Measurements from ENCODE around the gene CLP1. TPM values are rescaled to one million over a fixed set of nuclear protein-coding genes. Genes with fewer than 3 reads are reported as not detected.

The CLP1 gene
- polyA plus RNA-seq, 1 donor (not counting 4 experiments of a cell fraction or from before 2014, with no cell fraction given) = 25.0 TPM

GRCh38 chr11:57626895-57627294, 30.7 kb upstream of the CLP1 start:
- FAIRE-seq (no peak), DNase-seq (ENCODE audit: low read depth, low spot score) (no peak)
- H3K9me3 ChIP-seq (ENCODE audit: control insufficient read depth, low read depth, low read length) = no peaks in the 10 kb centered on the region
- dilution Hi-C loops (cut with MboI; ENCODE audit: extremely low pct_ligation_motif_present, low sequenced_read_pairs) = no loop called here
- H3K27me3 ChIP-seq (ENCODE audit: control insufficient read depth, extremely low read depth, insufficient read depth, low read length) = no peaks in the 10 kb centered on the region
- no peaks in the 10 kb centered on the region for H3K79me2 ChIP-seq (ENCODE audit: control insufficient read depth, insufficient read depth, low read length)
- no peak overlapping the region for H3K4me2 ChIP-seq (ENCODE audit: control insufficient read depth, extremely low read depth, insufficient read depth, low read depth, low read length)
- TF ChIP-seq EZH2 (IDR thresholded peaks at IDR 0.05; ENCODE audit: low read length) (no peak), CTCF (optimal IDR thresholded peaks at IDR 0.05 in 1 of 3, IDR thresholded peaks at IDR 0.05 in 1 of 3, conservative IDR thresholded peaks at IDR 0.05 in 1 of 3; ENCODE audit: extremely low read depth in 1 of 3, insufficient read depth in 2 of 3, low read length in 3 of 3) (no peak)
- H3K27ac ChIP-seq (ENCODE audit: control insufficient read depth, insufficient read depth, low read length) = no peak overlapping the region
- no peaks in the 10 kb centered on the region for H3K9me1 ChIP-seq (ENCODE audit: control insufficient read depth, extremely low read depth, insufficient read depth, low read length)
- H3K4me3 ChIP-seq (ENCODE audit: control insufficient read depth in 2 of 3, extremely low read depth in 1 of 3, insufficient read depth in 2 of 3, low read depth in 1 of 3, low read length in 3 of 3) = no peak overlapping the region
- no peaks in the 10 kb centered on the region for H3K4me1 ChIP-seq (ENCODE audit: control insufficient read depth, extremely low read depth, insufficient read depth, low read length)
- H4K20me1 ChIP-seq (ENCODE audit: control insufficient read depth, extremely low read depth, insufficient read depth, low read length) = no peaks in the 10 kb centered on the region
- no peak overlapping the region for H2AFZ ChIP-seq (ENCODE audit: control insufficient read depth, low read length)
- no peak overlapping the region for H3K9ac ChIP-seq (ENCODE audit: control insufficient read depth, extremely low read depth, insufficient read depth, low read length)
- H3K36me3 ChIP-seq (ENCODE audit: control insufficient read depth in 2 of 2, extremely low read depth in 1 of 2, insufficient read depth in 2 of 2, low read length in 2 of 2) = no peaks in the 10 kb centered on the region

- no peaks in the 10 kb centered on the region for H4K20me1 ChIP-seq (ENCODE audit: control insufficient read depth, extremely low read depth, insufficient read depth, low read length)
- H3K4me1 ChIP-seq (ENCODE audit: control insufficient read depth, extremely low read depth, insufficient read depth, low read length) = peaks cover 19% of the 10 kb centered on the region
- no peaks in the 10 kb centered on the region for H3K79me2 ChIP-seq (ENCODE audit: control insufficient read depth, insufficient read depth, low read length)
- no peaks in the 10 kb centered on the region for H3K36me3 ChIP-seq (ENCODE audit: control insufficient read depth in 2 of 2, extremely low read depth in 1 of 2, insufficient read depth in 2 of 2, low read length in 2 of 2)
- no peak overlapping the region for H3K9ac ChIP-seq (ENCODE audit: control insufficient read depth, extremely low read depth, insufficient read depth, low read length)
- H3K9me1 ChIP-seq (ENCODE audit: control insufficient read depth, extremely low read depth, insufficient read depth, low read length) = no peaks in the 10 kb centered on the region
- no peak overlapping the region for H3K4me3 ChIP-seq (ENCODE audit: control insufficient read depth in 2 of 3, extremely low read depth in 1 of 3, insufficient read depth in 2 of 3, low read depth in 1 of 3, low read length in 3 of 3)
- H3K9me3 ChIP-seq (ENCODE audit: control insufficient read depth, low read depth, low read length) = no peaks in the 10 kb centered on the region
- H3K27ac ChIP-seq (ENCODE audit: control insufficient read depth, insufficient read depth, low read length) = no peak overlapping the region
- dilution Hi-C loops (cut with MboI; ENCODE audit: extremely low pct_ligation_motif_present, low sequenced_read_pairs) = no loop called here
- H3K27me3 ChIP-seq (ENCODE audit: control insufficient read depth, extremely low read depth, insufficient read depth, low read length) = no peaks in the 10 kb centered on the region
- TF ChIP-seq CTCF (optimal IDR thresholded peaks at IDR 0.05 in 1 of 3, IDR thresholded peaks at IDR 0.05 in 1 of 3, conservative IDR thresholded peaks at IDR 0.05 in 1 of 3; ENCODE audit: extremely low read depth in 1 of 3, insufficient read depth in 2 of 3, low read length in 3 of 3) (no peak), EZH2 (IDR thresholded peaks at IDR 0.05; ENCODE audit: low read length) (no peak)
- H3K4me2 ChIP-seq (ENCODE audit: control insufficient read depth, extremely low read depth, insufficient read depth, low read depth, low read length) = no peak overlapping the region
- DNase-seq (ENCODE audit: low read depth, low spot score) = no peak
- FAIRE-seq = no peak
- H2AFZ ChIP-seq (ENCODE audit: control insufficient read depth, low read length) = no peak overlapping the region
Measured at GRCh38 chr11:57630171-57630570, 27.4 kb upstream of the CLP1 start.
